WI38 (cell line): ENCODE measurements around the gene C19orf33.

Experiments
- H3K4me3 ChIP-seq: 2 replicates; pipeline ENCODE4 v1.5.1; 2011; ENCODE audit warnings: low read depth, mild to moderate bottlenecking, control low read depth, low read length
- CTCF ChIP-seq: IDR thresholded peaks from 2 replicates; pipeline ENCODE4 v1.5.1; 2012; ENCODE audit warnings: low read depth, mild to moderate bottlenecking, control low read depth, low read length

The C19orf33 gene

GRCh38 chr19:38265213-38265861, 38.7 kb upstream of the C19orf33 start:
- TF ChIP-seq CTCF: no peak
- H3K4me3 ChIP-seq: no peak overlapping the region

- no peak for TF ChIP-seq CTCF
- H3K4me3 ChIP-seq: no peak overlapping the region
These were observed 38.1 kb upstream of the C19orf33 start for GRCh38 chr19:38265921-38266429.

GRCh38 chr19:38266981-38267597, 37.0 kb upstream of the C19orf33 start:
- no peak overlapping the region for H3K4me3 ChIP-seq
- no peak for TF ChIP-seq CTCF

GRCh38 chr19:38267761-38268483, 36.1 kb upstream of the C19orf33 start:
- H3K4me3 ChIP-seq: no peak overlapping the region
- TF ChIP-seq CTCF: no peak

GRCh38 chr19:38268539-38268938, 35.5 kb upstream of the C19orf33 start:
- TF ChIP-seq CTCF: no peak
- H3K4me3 ChIP-seq: no peak overlapping the region

GRCh38 chr19:38270587-38271167, 33.4 kb upstream of the C19orf33 start:
- no peak overlapping the region for H3K4me3 ChIP-seq
- no peak for TF ChIP-seq CTCF

GRCh38 chr19:38273499-38273898, 30.6 kb upstream of the C19orf33 start:
- H3K4me3 ChIP-seq: no peak overlapping the region
- no peak for TF ChIP-seq CTCF
